Uterus (tissue), 4 donors: Measurements from ENCODE around the gene CDIPT. TPM values are rescaled to one million over a fixed set of nuclear protein-coding genes. Genes with fewer than 3 reads are reported as not detected.
A peak's percentile ranks its signal among the peaks of the same experiment; 100 is the strongest.

Experiments used
- DNase-seq, 2 donors: peaks; one replicate each; pipeline ENCODE4 v3.0.0-alpha.2; 2019 to 2020
- H3K27ac ChIP-seq, 2 donors: fragments of 200-600 bp; sonication (generic); 1 replicate in 1 of 2; 2 replicates in 1 of 2; pipeline ENCODE4 v1.5.1; 2016 to 2018
- H3K27me3 ChIP-seq, 2 donors: fragments of 200-600 bp; sonication (generic); one replicate each; pipeline ENCODE4 v1.5.1; 2018 to 2019; ENCODE audit warnings: control low read depth in 1 of 2
- H3K36me3 ChIP-seq, 2 donors: fragments of 200-600 bp; sonication (generic); one replicate each; pipeline ENCODE4 v1.5.1; 2019; ENCODE audit warnings: control low read depth in 1 of 2
- H3K4me1 ChIP-seq, 2 donors: fragments of 200-600 bp; sonication (generic); one replicate each; pipeline ENCODE4 v1.5.1; 2018 to 2019; ENCODE audit warnings: control low read depth in 1 of 2
- H3K4me3 ChIP-seq, 2 donors: fragments of 200-600 bp; sonication (generic); 1 replicate in 1 of 2; 2 replicates in 1 of 2; pipeline ENCODE4 v1.5.1; 2018 to 2019; ENCODE audit warnings: mild to moderate bottlenecking in 1 of 2
- H3K9me3 ChIP-seq, 2 donors: fragments of 200-600 bp; sonication (generic); one replicate each; pipeline ENCODE4 v1.5.1; 2019; ENCODE audit warnings: control low read depth in 1 of 2
- CTCF ChIP-seq, 4 experiments: fragments of 200-600 bp in 2 of 4; fragments of 450-650 bp in 2 of 4; sonication (generic) in 2 of 4; IDR thresholded peaks; one replicate each; pipeline ENCODE4 v1.5.1; 2016 to 2019; ENCODE audit warnings: antibody characterized with exemption in 4 of 4, mild to moderate bottlenecking in 2 of 4, moderate library complexity in 1 of 4
- POLR2A ChIP-seq, 2 donors: fragments of 450-650 bp; IDR thresholded peaks; one replicate each; pipeline ENCODE4 v1.6.1; 2016; ENCODE audit warnings: antibody characterized with exemption in 2 of 2, mild to moderate bottlenecking in 1 of 2, moderate library complexity in 1 of 2
- intact Hi-C: fragments of 100-400 bp; cut with DNase I; formaldehyde crosslinking; loops from one replicate; pipeline ENCODE4 v1.15.1; 2023; ENCODE audit warnings: low total_unique reads
- small RNA-seq: library from RNA; depleted of rRNA; stranded (forward); fragments of <200 nt; gene quantifications from one replicate; pipeline ENCODE3, GENCODE V24; 2016
- total RNA-seq, 4 donors: library from RNA; depleted of rRNA in 3 of 4; stranded (reverse); fragments of >200 nt in 3 of 4; gene quantifications; one replicate each; pipeline versions ENCODE4 v1.1.0 to v1.2.4, GENCODE V29; 2014 to 2023
- donor health status: DM: yes; HTN: yes; CAD: no.

CDIPT gene
- total RNA-seq, 4 donors from 2014 or later: 35.1 to 83.7 (median 59.1) TPM

- peak overlapping the region in 1 of 2 donors; percentile 59 for H3K4me3 ChIP-seq
- peaks cover 11 to 39% of the 10 kb centered on the region in 2 donors for H3K4me1 ChIP-seq
- H3K27ac ChIP-seq: peak overlapping the region; percentile 96 to 99
- H3K9me3 ChIP-seq: no peaks in the 10 kb centered on the region
- TF ChIP-seq CTCF (IDR thresholded peaks at IDR 0.05): no peak
- TF ChIP-seq POLR2A (IDR thresholded peaks at IDR 0.05): no peak
- intact Hi-C loops: no loop called here
- H3K27me3 ChIP-seq: no peaks in the 10 kb centered on the region
- no peak for DNase-seq
- H3K36me3 ChIP-seq: no peaks in the 10 kb centered on the region
Measured at GRCh38 chr16:29810699-29811169, 52.3 kb downstream of the CDIPT start.

- Histone ChIP-seq H3K27ac (peak overlapping the region; percentile 96 to 99), H3K36me3 (no peaks in the 10 kb centered on the region), H3K9me3 (no peaks in the 10 kb centered on the region), H3K27me3 (no peaks in the 10 kb centered on the region), H3K4me1 (peaks cover 11 to 39% of the 10 kb centered on the region in 2 donors), H3K4me3 (no peak overlapping the region)
- peak; percentile 39 to 48 for DNase-seq
- intact Hi-C loops: no loop called here
- TF ChIP-seq CTCF (IDR thresholded peaks at IDR 0.05) (no peak), POLR2A (IDR thresholded peaks at IDR 0.05) (no peak)
Measured at GRCh38 chr16:29809850-29810698, 53.0 kb downstream of the CDIPT start.

GRCh38 chr16:29809031-29809747, 53.8 kb downstream of the CDIPT start:
- Histone ChIP-seq H3K9me3 (no peaks in the 10 kb centered on the region), H3K27ac (peak overlapping the region; percentile 96 to 99), H3K4me1 (peaks cover 11 to 39% of the 10 kb centered on the region in 2 donors), H3K4me3 (no peak overlapping the region), H3K27me3 (no peaks in the 10 kb centered on the region), H3K36me3 (no peaks in the 10 kb centered on the region)
- DNase-seq: peak; percentile 34 to 38
- intact Hi-C loops: no loop called here
- no peak for TF ChIP-seq CTCF (IDR thresholded peaks at IDR 0.05)
- TF ChIP-seq POLR2A (IDR thresholded peaks at IDR 0.05): no peak

Small RNAs within 50 kb of the gene (small RNA-seq; reads per million reads assigned to genes)
- gene AC009133.6 (not detected), gene AC120114.4 (not detected)

Other genes starting within 250 kb of the CDIPT start
- 1 to 10 TPM in 1 of 4 donors, under 1 TPM in 2, not detected in 1; 0.26 to 2.4 (median 0.83) TPM for gene SPN, start 200.0 kb downstream of the CDIPT start, total RNA-seq
- gene QPRT, start 184.0 kb downstream of the CDIPT start, total RNA-seq: 10 to 100 TPM; 16.7 to 54.3 (median 23.1) TPM
- gene C16orf54, start 117.2 kb downstream of the CDIPT start, total RNA-seq: 1 to 10 TPM in 1 of 4 donors, under 1 TPM in 2, not detected in 1; 0.49 to 5.1 (median 0.97) TPM
- gene ZG16, start 85.0 kb downstream of the CDIPT start, total RNA-seq: under 1 TPM in 1 of 4 donors, not detected in 3; under 0.01 TPM
- 10 to 100 TPM in 3 of 4 donors, 1 to 10 TPM in 1; 5.9 to 70.4 (median 15.8) TPM for gene KIF22, start 72.5 kb downstream of the CDIPT start, total RNA-seq
- 100 to 1,000 TPM in 1 of 4 donors, 10 to 100 TPM in 3; 32.8 to 200 (median 67.5) TPM for gene MAZ, start 56.7 kb downstream of the CDIPT start, total RNA-seq
- 10 to 100 TPM; 20.2 to 54.5 (median 28.0) TPM for gene PRRT2, start 51.0 kb downstream of the CDIPT start, total RNA-seq
- gene PAGR1, start 47.1 kb downstream of the CDIPT start, total RNA-seq: 10 to 100 TPM; 36.1 to 85.0 (median 46.9) TPM
- gene MVP, start 42.8 kb downstream of the CDIPT start, total RNA-seq: 100 to 1,000 TPM in 1 of 4 donors, 10 to 100 TPM in 3; 38.4 to 132 (median 67.4) TPM
- gene SEZ6L2, start 36.3 kb upstream of the CDIPT start, total RNA-seq: 10 to 100 TPM in 1 of 4 donors, 1 to 10 TPM in 1, under 1 TPM in 1, not detected in 1; 0.52 to 19.4 (median 4.6) TPM
- gene ASPHD1, start 37.3 kb upstream of the CDIPT start, total RNA-seq: 1 to 10 TPM in 2 of 4 donors, under 1 TPM in 1, not detected in 1; 0.61 to 1.0 (median 1.0) TPM
- gene KCTD13, start 63.0 kb upstream of the CDIPT start, total RNA-seq: 10 to 100 TPM in 2 of 4 donors, 1 to 10 TPM in 2; 1.8 to 33.3 (median 14.6) TPM
- 10 to 100 TPM; 38.6 to 82.3 (median 58.5) TPM for gene TMEM219, start 98.9 kb upstream of the CDIPT start, total RNA-seq
- gene TAOK2, start 110.6 kb upstream of the CDIPT start, total RNA-seq: 10 to 100 TPM; 28.4 to 70.0 (median 46.6) TPM
- 10 to 100 TPM in 2 of 4 donors, 1 to 10 TPM in 2; 3.8 to 20.4 (median 13.5) TPM for gene HIRIP3, start 132.4 kb upstream of the CDIPT start, total RNA-seq
- gene INO80E, start 133.0 kb upstream of the CDIPT start, total RNA-seq: 100 to 1,000 TPM in 1 of 4 donors, 10 to 100 TPM in 2, 1 to 10 TPM in 1; 4.1 to 714 (median 68.9) TPM
- gene DOC2A, start 147.8 kb upstream of the CDIPT start, total RNA-seq: 1 to 10 TPM in 3 of 4 donors, not detected in 1; 1.0 to 2.6 (median 1.8) TPM
- not detected for gene C16orf92, start 160.0 kb upstream of the CDIPT start, total RNA-seq
- under 1 TPM in 1 of 4 donors, not detected in 3; 0.62 TPM for gene TLCD3B, start 168.0 kb upstream of the CDIPT start, total RNA-seq
- 100 to 1,000 TPM; 175 to 905 (median 489) TPM for gene ALDOA, start 202.5 kb upstream of the CDIPT start, total RNA-seq
- 10 to 100 TPM; 15.6 to 78.5 (median 64.5) TPM for gene PPP4C, start 212.8 kb upstream of the CDIPT start, total RNA-seq
- gene TBX6, start 228.7 kb upstream of the CDIPT start, total RNA-seq: 1 to 10 TPM in 1 of 4 donors, under 1 TPM in 1, not detected in 2; 0.21 to 1.3 TPM
- gene YPEL3, start 233.0 kb upstream of the CDIPT start, total RNA-seq: 100 to 1,000 TPM in 1 of 4 donors, 10 to 100 TPM in 2, 1 to 10 TPM in 1; 9.2 to 158 (median 36.4) TPM